GM18520 (cell line): Measurements from ENCODE around the gene ZNRF1.

Source experiments
- ATAC-seq: cut with Tn5 transposase; IDR thresholded peaks from one replicate; pipeline ENCODE4 v1.9.1; 2021; ENCODE audit not compliant: unreplicated experiment

The ZNRF1 gene

GRCh38 chr16:75138636-75139035 is 139.8 kb downstream of the ZNRF1 start:
- no peak for ATAC-seq

DNA sequence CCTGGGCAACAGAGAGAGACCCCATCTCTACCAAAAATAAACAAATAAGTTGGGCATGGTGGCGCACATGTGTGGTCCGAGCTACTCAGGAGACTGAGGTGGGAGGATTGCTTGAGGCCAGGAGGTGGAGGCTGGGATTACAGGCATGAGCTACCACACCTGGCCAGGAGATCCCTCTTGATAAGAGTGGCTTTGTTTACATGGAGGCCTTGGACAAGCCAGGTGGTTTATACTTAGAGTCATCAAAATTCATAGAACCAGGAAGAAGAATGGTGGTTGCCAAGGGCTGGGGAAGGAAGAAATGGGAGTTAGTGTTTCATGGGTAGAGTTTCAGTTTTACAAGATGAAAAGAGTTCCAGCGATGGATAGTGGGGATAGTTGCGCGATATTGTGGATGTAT is 140.7 kb downstream of the ZNRF1 start:
- no peak for ATAC-seq

GRCh38 chr16:75143941-75144340 is 145.1 kb downstream of the ZNRF1 start:
- no peak for ATAC-seq

DNA sequence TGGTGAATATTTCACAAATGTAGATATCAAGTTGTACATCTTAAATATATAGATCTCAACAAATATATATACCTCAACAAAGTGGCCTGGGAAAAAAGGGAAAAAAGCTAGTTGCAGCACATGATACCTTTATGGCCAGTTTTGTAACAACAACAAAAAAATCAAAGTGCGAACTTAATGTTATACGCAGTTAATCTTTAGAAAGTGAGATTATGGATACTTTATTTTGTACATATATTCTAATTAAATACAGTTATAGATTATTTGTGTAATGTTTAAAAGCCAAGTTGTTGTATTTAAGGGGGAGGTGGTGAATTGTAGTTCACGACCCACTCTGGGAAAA is 149.1 kb downstream of the ZNRF1 start:
- ATAC-seq, result no peak

DNA sequence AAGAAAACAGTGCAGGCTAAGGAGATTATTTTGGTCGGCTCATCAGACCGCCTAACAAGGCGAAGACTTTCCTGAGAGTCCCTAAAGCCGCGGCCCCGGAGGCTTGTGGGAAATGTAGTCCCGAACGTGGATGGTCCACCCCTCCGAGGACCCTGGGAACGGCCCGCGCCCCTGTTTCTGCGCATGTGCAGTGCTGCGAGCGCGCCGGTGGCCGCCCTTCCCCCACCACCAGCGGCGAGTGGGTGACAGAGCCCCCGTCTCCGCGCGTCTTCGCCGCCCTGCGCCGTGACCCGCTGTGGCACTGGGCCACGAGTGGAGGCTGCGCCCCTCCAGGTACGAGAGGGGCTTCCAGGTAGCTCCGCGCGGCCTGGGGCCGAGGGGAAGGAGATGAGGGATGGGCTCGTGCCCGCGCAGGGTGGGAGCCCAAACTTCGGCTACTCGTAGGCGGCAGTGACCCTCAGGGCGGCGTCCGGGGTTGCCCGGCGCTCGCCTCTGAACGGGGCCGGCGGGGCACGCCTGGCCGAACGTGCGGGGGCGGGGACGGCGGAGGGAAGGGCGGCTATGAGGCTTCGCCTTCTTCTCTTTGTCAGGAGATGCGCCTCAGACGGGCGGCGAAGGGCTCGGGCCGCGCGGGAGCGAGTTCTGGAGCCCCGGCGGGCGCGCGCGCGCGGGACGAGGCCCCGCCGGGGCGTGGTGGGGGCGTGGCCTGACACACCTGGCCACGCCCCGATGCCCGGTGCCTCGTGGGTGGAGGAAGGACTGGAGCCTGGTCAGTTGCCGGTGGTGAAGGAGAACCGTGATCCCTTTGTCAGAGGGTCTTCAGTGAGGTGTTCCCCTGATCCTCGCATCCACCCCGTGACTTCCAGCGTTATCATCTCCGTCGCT is 149.7 kb downstream of the ZNRF1 start, which contains the start of gene ZFP1:
Gene ZFP1, plus strand, starts transcription at position 214 of the 885 bp plus-strand sequence. CDS start 4,428 bp downstream, outside the sequence.
- ATAC-seq, result peak; percentile 69

DNA sequence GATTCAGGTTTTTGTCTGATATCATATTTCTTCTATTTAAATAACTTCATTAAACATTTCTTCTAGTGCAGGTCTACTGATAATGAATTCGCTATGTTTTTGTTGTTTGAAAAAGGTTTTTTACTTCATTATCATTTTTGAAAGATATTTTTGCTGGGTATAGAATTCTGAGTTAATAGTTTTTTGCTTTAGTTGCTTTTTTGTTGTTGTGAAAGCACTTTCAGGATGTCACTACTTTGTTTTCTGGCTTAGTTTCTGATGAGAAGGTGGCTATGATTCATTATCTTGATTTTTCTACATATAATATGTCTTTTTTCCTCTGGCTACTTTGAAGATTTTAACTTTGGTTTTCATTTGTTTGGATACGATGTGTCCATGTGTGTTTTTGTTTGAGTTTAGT is 153.0 kb downstream of the ZNRF1 start:
- ATAC-seq, result no peak

DNA sequence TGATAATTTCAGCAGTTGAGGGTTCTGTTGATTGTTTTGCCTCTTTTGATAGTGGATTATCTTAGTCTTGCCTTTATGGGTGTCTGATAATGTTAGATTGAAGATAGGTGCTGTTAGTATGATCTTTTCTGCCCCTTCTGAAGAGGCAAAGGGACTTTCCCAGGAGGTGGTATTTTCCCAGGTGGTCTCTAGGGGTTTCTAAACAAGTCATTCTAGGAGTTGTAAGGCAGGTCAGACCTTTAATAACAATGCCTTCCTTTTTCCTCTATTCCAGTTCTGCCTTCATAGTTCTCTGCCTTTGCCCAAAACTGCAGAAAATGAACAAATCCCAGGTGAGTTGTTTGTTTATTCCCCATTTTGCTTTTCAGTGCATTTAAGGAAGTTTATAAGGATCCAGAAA is 153.8 kb downstream of the ZNRF1 start:
- ATAC-seq, result no peak

DNA sequence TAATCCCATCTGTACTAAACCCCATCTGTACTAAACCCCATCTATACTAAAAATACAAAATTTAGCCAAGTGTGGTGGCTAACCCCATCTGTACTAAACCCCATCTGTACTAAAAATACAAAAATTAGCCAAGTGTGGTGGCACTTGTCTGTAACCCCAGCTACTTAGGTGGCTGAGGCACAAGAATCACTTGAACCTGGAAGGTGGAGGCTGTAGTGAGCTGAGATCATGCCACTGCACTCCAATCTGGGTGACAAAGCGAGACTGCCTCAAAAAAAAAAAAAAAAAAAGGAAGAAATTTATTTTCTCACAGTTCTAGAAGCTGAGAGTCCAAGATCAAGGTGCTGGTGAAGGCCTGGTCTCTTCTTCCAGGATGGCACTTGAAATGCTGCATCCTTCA is 161.6 kb downstream of the ZNRF1 start:
- ATAC-seq, result no peak
